ENCODE data around the gene GCM1.

The GCM1 gene

DNA sequence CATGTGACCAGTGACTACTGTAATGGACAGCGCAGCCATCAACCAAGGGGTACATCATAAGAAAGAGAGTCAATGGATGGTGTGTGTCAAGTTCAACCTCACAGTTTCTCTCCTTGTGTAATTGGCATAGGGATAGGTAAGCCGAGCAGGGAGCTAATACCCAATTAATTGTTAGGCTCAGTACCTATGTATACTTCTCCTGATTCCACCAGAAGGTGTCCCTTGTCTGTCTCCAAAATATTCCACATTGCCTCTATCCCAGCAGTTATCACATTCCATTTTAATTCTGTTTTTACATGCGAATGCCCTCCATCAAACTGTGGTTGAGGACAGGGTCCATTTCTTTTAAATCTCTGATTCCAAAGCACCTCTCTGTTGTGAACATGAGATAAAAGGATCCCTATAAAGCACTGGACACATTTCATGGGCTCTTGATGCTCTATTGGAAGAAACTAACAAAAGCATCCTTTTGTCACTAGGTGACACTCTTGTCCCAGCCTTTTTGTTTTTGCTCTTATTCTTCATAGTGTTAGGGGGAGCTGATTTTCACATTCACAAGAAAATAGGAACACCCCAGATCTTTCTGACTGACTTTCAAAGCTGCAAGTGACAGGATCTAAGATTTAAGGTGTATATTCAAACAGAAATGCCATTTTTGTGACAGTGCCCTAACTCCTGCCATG lies 44.5 kb downstream of the GCM1 start:
- DNase-seq: peak; percentile 22

DNA sequence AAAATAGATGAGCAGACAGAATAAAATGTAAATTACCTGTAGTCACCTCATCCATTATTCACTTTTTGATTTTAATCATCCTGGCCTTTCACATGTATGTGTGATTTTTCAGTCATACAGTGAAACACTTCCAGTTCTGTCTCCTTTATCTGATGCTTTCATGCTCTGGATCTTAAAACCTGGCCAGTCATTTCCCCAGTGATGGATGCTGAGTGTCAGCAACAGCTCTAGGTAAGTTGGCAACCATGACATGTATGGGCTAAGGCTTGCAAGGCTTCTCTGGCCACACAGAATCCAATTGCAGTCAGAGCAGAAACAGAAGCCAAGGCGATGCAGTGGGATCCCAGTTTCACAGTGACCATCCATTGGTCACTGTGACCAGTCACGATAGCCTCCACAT lies 47.6 kb downstream of the GCM1 start:
- DNase-seq: no peak

DNA sequence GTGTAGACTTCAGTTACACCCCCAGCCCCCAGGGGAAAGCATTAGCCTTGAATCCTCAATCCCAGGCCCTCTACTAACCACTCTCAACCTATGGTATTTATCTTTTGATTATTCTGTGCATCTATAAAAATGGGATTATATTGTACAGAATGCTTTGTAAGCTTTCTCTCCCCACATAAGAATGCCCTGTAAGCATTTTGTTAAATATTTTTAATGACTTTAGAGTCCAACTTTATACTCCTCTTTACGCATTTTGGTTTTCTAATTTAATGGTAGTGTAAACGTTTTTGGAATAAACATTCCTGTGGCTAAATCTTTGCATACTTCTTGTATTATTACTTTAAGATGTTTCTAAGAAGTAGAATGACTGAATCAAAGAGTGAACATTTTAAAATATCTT lies 48.1 kb downstream of the GCM1 start:
- DNase-seq: no peak

DNA sequence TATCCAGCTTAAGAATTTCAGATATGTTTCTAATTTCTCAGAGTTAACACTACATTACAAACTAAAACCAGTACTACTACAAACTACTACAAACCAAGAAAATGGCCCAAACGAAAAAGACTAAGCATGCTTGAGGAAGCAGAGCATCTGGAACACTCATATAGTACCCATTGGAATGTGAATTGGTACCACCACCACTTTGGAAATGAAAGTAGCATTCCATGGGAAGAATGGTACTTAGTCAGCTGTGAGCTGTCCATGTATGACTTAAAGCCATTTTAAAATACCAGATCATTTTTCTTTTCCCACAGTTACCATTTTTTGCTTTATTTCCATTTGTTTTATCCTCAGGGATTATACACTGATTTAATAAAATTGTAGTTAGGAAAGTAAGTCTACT lies 52.9 kb downstream of the GCM1 start:
- no peak for DNase-seq

GRCh38 chr6:53095270-53095669 lies 53.4 kb downstream of the GCM1 start:
- DNase-seq: no peak

DNA sequence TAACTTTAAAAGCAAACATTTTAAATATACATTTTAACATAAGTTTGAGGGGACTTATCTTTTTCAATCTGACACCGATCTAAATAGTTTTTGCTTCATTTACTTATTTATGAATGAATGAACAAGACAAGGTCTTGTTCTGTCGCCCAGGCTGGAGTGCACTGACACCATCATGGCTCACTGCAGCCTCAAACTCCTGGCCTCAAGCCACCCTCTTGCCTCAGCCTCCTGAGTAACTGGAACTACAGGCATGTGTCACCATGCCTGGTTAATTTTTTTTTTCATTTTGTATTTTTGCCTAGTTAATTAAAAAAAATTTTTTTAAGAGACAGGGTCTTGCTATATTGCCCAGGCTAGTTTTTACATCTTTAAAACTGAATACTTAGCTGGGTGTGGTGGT lies 58.1 kb downstream of the GCM1 start:
- no peak for DNase-seq

DNA sequence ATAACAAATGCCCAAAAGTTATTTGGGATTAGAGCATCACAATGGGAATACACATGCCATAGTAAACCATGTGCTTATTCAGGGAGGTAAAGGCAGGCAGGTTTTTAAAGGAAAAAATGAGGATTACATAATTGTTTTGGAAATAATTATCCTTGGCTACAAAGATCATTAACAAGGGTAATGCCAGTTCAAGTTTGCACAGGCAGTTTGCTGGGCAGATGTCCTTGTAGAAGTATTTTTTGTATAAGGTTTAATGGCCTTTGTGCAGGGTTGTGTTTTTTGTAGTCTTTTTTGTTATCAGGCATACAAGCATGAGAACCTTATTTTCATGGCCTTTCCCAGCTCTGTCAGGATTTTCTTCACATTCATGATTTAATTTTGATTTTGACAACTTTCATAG lies 58.7 kb downstream of the GCM1 start:
- DNase-seq: no peak

DNA sequence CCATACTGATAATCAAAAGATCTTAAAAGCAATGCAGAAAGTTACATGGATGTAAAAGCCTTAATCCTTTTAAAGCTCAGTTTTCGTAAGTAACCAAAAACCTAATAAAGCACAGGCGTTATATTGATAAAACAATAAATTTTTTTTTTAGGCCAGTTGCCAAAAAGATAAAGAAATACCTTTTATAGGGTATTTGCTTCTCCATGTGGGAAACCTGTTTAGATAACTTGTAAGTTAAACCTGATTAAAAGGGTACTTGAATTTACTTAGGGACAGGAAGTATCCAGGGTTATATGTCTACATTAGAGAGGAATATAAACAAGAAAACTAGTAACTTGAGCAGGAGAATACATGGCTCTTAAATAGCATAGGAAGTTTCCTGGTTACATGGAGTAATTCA lies 62.3 kb downstream of the GCM1 start:
- DNase-seq: no peak

- DNase-seq: no peak
Measured at GRCh38 chr6:53080813-53081212, 67.8 kb downstream of the GCM1 start.

All from NCI-H82 (cell line).